Measurements from ENCODE around the gene DERA.

DNA sequence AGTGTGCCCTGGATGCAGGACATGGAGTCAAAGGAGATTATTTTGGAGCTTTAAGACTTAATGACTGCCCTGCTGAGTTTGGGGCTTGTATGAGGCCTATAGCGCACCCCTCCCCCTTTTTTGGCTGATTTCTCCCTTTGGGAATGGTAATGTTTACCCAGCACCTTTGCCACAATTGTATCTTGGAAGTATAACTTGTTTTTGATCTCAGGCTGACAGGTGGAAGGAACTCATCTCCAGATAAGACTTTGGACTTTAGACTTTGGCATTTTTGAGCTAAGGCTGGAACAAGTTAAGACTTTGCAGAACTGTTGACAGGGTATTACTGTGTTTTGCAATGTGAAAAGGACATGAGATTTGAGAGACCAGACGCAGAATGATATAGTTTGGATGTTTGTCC, 110.5 kb downstream of the DERA start:
- no peak for TF ChIP-seq POLR2A (IDR thresholded peaks at IDR 0.05)
- TF ChIP-seq CTCF (IDR thresholded peaks at IDR 0.05): no peak
